Mesodermal cell (in vitro differentiated cells): ENCODE results near the gene BCL11A.

Experiments
- H3K27ac ChIP-seq: 2 replicates; pipeline ENCODE4 v1.7.0; 2013; ENCODE audit warnings: mild to moderate bottlenecking, low read depth, low read length, moderate library complexity; ENCODE audit not compliant: severe bottlenecking
- H3K36me3 ChIP-seq: 2 replicates; pipeline ENCODE4 v1.7.1; 2013; ENCODE audit warnings: mild to moderate bottlenecking, low read length, moderate library complexity; ENCODE audit not compliant: control insufficient read depth, insufficient read depth
- H3K4me1 ChIP-seq: one replicate; pipeline ENCODE4 v1.7.1; 2013; ENCODE audit warnings: mild to moderate bottlenecking, low read length; ENCODE audit not compliant: insufficient read depth, control insufficient read depth, poor library complexity, severe bottlenecking
- H3K4me3 ChIP-seq: 2 replicates; pipeline ENCODE4 v1.7.0; 2013; ENCODE audit warnings: low read length, control low read depth, mild to moderate bottlenecking; ENCODE audit not compliant: insufficient read depth, poor library complexity, severe bottlenecking; ENCODE audit errors: extremely low read depth
- H3K9me3 ChIP-seq: 2 replicates; pipeline ENCODE4 v1.7.1; 2013; ENCODE audit warnings: mild to moderate bottlenecking, low read length, moderate library complexity; ENCODE audit not compliant: control insufficient read depth
- WGBS, 2 experiments: methylation state at CpG; one replicate each; pipeline ENCODE4 v1.1.5; 2013; ENCODE audit warnings: missing lambda C conversion rate in 2 of 2; ENCODE audit not compliant: insufficient coverage in 2 of 2; 5-methylcytosine and 5-hydroxymethylcytosine counted together

The BCL11A gene

DNA sequence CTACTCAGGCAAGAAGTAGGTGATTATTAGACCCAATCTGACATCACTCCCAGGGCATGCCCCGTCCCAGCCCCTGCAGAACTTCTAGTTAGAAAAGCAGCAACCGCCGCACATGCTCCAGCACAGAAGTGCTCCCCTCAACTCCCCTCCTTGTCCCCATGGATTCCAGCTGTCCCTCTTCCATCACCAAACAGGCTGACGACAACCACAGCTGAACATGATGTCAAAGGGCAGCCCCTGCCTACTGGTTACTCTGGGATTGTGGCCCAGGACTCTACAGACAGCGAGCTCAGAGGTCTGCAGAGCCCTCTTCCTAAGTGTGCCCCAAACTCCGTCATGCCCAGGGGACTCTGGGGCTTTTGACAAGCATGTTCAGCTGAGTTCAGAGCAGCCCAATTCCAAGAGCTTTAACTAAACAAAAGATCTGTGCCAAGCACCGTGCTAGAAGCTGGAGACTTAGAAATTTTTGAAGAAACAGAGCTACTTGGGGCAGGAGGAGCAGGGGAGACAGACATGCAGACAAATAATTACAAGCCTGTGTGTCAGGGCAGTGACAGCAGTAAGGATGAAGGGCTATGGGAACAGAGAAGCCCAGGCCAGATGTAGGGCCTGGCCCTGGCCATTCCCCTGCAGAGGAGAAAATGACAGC lies 148.1 kb downstream of the BCL11A start:
- no peaks in the 10 kb centered on the region for H3K9me3 ChIP-seq
- no peak overlapping the region for H3K4me3 ChIP-seq
- no peaks in the 10 kb centered on the region for H3K36me3 ChIP-seq
- WGBS, 2 experiments: 82 to 90% methylated on average over 6 to 7 of the region's 7 CpGs
- H3K4me1 ChIP-seq: peaks cover 21% of the 10 kb centered on the region
- no peak overlapping the region for H3K27ac ChIP-seq
